Activated CD4-positive, alpha-beta T cell treated with anti-CD3 and anti-CD28 coated beads for 48 hours (primary cell): Measurements from ENCODE around the gene UNC13B.

Source experiments
- DNase-seq: peaks from one replicate; pipeline ENCODE4 v3.0.0-alpha.2; 2020

Gene UNC13B

GRCh38 chr9:35340046-35340445 lies 178.2 kb downstream of the UNC13B start:
- DNase-seq = no peak

GRCh38 chr9:35341021-35341420 lies 179.2 kb downstream of the UNC13B start:
- no peak for DNase-seq

- DNase-seq = no peak
These were observed 179.8 kb downstream of the UNC13B start for GRCh38 chr9:35341585-35341984.

DNA sequence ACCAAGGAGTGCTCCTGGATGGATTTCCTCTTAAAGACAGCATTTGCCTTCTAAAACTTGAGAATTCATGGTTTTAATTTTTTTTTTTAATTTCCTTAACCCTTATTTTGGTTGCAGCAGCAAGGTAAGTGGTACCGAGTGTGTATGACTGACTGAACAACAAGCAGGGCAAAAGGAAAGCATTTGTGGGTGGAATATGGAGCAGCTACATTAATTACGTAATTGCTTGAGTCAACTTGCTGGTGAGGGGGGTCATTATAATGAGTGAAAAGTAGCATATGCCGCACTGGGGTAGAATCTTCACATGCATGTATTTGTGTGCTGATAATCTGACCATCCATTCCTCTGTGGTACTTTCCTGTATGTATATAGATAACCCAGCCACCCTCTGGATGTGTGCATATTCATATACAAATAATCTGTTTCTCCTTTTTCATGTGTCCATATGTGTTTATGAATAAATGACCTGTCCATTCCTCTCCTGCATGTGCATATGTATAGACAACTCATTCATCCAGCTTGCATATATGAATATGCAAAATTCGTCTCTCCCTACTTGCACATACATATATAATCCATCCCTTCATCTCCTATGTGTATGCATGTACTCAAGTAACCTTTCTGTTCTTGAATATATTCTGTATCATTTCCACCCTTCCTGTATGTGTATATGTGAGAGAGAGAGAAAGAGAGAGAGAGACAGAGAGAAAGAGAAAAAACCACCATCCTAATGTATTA lies 180.6 kb downstream of the UNC13B start:
- DNase-seq = no peak

DNA sequence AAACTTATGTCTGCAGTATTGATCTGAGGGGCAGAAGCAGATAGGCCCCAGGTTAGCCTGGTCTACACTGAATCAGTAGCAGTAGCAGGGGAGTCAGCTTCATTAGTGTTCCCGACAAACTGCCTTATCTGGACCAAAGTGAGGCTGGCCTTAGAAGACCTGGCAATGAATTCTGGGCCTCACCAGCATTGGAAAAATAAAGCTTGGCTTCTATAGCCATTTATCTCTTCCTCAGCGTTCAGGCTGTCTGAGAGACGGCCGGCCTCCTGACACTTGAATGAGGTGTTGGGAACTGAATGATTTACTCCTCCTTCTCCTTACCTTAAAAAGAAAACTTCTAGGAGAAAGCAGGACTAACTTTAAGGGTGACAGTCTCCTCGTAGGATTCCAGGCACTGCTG lies 186.3 kb downstream of the UNC13B start:
- DNase-seq = no peak

DNA sequence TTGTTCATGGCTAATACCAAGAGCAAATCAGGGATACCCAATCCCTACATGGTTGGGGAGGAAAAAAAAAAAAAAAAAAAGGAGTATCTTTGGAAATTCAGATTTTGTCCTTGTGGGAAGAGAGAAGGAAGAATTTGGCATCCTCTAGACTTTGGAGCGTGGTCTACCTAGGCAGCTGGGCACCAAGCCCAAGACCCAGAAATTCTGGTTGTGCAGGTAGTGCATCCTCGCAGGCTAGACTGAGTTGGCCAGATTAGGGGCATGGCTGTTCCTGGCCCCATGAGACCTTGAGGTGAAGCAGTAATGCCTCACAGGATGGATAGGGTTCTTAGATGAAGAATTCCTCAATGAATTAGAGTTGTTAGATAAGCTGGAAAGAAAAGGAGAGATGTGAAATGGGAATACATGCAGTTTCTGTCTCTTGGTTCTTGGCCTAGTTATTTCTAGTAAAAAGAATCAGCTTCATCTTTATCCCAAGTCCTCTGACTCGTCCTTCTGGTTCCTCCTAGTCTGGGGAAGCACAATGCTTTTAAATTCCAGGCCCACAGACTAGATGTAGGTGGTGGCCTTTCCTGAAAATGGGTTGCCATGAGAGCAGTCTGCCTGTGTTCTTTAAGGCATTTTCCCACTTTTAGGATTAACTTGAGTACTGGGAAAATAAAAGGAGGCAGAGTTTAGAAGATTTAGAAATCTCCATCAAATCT lies 187.6 kb downstream of the UNC13B start:
- no peak for DNase-seq

DNA sequence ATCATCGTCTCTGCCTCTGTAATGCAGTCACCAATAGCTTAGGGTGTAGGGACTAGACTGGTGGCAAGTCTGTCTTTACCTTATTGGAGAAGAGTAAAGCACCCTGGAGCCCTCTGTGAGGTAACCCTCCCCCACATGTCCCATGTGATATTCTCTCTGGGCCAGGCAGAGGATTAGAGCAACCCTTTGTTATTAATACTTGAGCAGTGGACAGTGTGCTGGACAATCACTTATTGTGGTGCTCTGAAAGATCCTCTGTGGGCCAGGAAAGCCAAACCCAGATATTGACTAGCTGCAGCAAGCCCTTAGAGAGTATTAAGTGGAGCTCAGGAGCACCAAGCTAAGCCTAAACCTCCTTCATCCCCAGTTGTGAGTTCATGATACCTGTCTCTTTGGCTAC lies 188.4 kb downstream of the UNC13B start:
- DNase-seq = no peak

DNA sequence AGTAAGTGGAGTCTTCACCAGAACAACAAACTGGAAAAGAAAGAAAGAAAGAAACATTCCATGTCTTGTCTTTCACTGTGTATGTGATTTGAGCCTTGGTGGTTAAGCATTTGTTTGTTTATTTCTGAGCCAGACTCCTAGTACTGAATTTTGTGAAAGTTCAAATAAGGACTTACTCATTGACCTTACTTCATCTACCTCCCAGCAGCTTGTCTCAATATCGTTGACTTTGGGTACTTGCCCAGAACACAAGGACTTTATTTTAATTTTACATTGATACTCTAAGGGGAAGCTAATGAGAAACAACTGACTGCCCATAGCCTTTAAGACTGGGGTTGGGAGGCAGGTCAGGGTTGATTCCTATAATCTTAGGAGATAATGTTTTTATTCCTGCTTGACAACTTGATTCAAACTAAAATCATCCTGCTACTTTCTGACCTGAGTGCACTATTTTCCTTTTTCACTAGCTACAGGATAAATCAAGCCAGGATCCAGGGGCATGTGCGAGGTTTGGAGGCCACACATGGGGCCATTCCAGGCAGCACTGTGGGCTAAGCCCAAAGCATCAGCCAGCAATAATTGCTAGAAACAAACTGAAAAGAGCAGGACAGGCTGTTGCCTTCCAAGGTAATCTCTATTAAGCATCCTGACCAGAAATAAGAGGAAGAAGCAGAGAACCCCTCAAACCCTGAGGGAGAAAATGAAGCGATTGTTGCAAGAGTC lies 189.2 kb downstream of the UNC13B start:
- DNase-seq = no peak

GRCh38 chr9:35353731-35354365 lies 192.0 kb downstream of the UNC13B start:
- DNase-seq = no peak

GRCh38 chr9:35355939-35356338 lies 194.1 kb downstream of the UNC13B start:
- DNase-seq = no peak

DNA sequence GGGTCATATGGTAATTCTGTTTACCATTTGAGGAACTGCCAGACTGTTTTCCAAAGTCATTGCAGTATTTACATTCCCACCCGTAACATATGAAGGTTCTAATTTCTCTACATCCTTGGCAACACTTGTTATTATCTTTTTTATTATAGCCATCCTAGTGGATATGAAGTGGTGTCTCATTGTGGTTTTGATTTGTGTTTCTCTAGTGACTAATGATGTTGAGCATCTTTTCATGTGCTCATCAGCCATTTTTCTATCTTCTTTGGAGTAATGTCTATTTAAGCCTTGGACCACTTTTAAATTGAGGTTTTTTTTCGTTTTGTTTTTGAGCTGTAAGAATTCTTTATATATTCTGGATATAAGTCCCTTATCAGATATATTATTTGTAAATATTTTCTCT lies 195.3 kb downstream of the UNC13B start:
- no peak for DNase-seq

DNA sequence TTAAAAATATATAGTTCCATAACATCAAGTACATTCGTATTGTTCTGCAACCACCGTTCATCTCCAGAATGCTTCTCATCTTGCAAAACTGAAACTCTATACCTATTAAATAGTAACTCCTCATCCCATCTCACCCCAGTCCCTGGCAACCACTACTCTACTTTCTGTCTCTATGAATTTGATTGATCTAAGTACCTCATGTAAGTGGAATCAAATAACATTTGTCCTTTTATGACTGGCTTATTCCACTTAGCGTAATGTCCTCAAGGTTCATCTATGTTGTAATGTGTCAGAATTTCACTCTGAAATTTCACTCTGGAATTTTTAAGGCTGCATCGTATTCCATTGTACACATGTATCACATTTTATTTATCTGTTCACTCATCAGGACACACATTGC lies 196.0 kb downstream of the UNC13B start:
- DNase-seq = no peak

- no peak for DNase-seq
These were observed 203.2 kb downstream of the UNC13B start for GRCh38 chr9:35364817-35365585.

DNA sequence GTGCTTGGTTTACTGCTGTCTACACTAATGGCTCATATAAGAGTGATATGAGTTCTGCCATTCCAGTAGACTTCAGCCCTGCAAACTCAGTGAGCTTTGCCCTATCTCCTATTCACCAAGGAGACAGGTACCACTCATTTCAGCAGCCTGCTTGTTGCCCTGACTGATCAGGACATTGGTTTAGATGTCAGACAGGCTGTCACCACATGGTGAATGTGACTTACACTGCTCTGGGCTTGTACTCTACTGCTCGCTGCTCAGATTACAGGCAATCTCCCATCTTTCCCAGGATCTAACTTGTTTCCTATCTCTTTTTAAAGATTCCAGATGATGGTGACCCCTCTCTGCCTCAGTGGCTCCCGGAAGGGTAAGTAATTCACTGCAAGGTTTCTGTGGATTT lies 204.8 kb downstream of the UNC13B start:
- no peak for DNase-seq

DNA sequence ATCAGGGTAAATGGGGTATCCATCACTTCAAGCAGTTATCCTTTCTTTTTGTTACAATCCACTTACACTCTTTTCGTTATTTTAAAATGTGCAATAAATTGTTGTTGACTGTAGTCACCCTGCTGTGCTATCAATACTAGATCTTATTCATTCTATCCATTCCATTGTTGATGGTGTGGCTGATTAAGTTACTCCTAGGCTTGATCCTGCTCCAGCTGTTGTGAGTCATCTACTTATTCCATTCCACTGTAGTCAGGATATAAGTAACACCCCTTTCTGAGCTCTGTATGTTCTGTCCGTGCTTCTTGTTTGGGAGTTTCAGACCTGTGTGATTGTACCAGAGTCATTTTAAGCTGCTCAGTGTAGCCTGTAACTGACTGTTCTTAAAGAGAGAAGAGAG lies 205.6 kb downstream of the UNC13B start:
- no peak for DNase-seq

GRCh38 chr9:35370241-35370640 lies 208.4 kb downstream of the UNC13B start:
- DNase-seq = no peak

GRCh38 chr9:35374436-35374835 lies 212.6 kb downstream of the UNC13B start:
- no peak for DNase-seq

- DNase-seq = no peak
These were observed 213.1 kb downstream of the UNC13B start for GRCh38 chr9:35374910-35375309.

- no peak for DNase-seq
These were observed 218.2 kb downstream of the UNC13B start for GRCh38 chr9:35380039-35380438.

DNA sequence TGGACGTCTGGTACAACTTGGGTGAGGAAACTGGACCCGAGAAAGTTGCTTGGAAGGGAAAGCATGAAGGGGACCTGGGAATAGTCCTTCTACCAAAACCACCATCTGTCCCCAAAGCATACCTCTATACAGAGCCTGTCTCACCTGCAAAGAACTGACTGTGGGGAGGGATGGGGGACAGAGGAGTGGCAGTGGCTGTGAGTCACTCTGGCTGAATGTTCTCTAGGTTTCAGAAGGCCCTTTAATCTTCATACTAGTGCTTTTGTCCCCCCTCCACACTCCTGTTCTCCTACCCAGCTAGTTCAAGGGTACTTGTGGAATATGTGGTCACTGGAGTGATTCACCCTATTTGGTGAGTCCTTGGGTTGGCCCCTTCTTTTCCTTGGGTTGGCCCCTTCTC lies 218.8 kb downstream of the UNC13B start:
- DNase-seq = no peak

DNA sequence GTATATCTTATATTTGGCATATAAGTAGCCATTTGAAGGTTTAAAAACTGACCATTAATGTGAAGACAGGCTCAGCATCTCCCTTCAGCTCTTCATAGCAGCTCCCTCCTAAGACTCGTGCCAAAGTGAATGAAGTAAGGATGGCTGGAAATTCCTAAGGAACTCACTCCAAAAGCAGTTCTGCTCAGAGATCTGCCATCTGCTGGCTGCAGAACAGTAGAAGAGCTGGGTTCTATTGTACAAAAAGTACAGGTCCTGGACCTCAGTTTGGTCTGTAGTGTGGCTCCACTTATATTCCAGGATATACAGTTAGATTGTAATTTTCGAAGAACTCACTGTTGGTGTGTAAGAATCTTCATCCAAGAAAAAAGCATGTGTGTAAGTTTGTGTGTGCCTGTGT lies 223.2 kb downstream of the UNC13B start:
- DNase-seq = no peak

DNA sequence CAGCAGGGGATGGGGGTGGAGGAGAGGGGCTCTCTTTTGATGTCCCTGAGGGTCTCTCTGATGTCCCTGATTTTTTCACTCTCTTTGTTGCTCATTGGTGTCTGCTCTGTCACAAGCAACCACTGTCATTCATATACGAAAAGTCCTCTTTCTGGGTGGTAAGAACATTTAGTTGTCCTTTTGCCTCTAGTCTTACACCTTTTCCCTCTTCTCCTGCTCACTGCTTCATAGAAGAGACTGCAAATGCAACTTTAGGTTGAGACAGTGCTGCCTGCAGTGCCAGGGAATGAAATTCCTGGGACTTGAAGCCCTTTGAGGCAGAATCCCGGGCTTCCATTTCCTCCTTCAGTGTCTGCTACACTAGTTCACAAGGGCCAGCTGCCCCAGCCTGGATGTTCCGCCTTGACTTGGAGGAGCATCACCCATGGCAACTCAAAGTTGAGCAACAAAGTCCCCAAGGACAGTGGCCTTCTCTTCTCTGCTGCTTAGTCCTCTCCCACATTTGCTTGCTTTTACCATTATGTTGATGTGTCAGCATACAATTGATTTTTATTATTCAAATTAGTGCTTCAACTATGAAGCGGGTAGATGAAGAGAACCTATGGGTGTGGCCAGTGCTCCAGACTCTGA lies 233.4 kb downstream of the UNC13B start:
- no peak for DNase-seq
